Transverse colon (tissue), 4 donors: Measurements from ENCODE around the gene CWC25. TPM values are rescaled to one million over a fixed set of nuclear protein-coding genes. Genes with fewer than 3 reads are reported as not detected.
A peak's percentile ranks its signal among the peaks of the same experiment; 100 is the strongest.

Source experiments
- DNase-seq: peaks from one replicate; pipeline ENCODE4 v3.0.0-alpha.2; 2019
- H3K27ac ChIP-seq, 4 donors: fragments of 200-600 bp; sonication (generic); 2 replicates each; pipeline ENCODE4 v1.5.1; 2016 to 2018; ENCODE audit warnings: inconsistent platforms in 4 of 4
- H3K27me3 ChIP-seq: fragments of 200-600 bp; sonication (generic); 2 replicates; pipeline ENCODE4 v1.5.1; 2017; ENCODE audit warnings: inconsistent platforms
- H3K36me3 ChIP-seq, 4 donors: fragments of 200-600 bp; sonication (generic); 2 replicates each; pipeline ENCODE4 v1.5.1; 2017 to 2019; ENCODE audit warnings: inconsistent platforms in 4 of 4
- H3K4me1 ChIP-seq, 4 donors: fragments of 200-600 bp; sonication (generic); 2 replicates each; pipeline ENCODE4 v1.5.1; 2017 to 2020; ENCODE audit warnings: inconsistent platforms in 4 of 4
- H3K4me3 ChIP-seq, 4 donors: fragments of 200-600 bp; sonication (generic); 1 replicate in 1 of 4; 2 replicates in 3 of 4; pipeline versions ENCODE4 v1.5.1 to v1.6.1; 2017 to 2019; ENCODE audit warnings: inconsistent platforms in 4 of 4
- H3K9me3 ChIP-seq, 2 donors: fragments of 200-600 bp; sonication (generic); 2 replicates each; pipeline ENCODE4 v1.5.1; 2017 to 2019; ENCODE audit warnings: inconsistent platforms in 2 of 2
- CTCF ChIP-seq, 5 experiments: fragments of 200-600 bp in 3 of 5; fragments of 450-650 bp in 2 of 5; sonication (generic) in 3 of 5; IDR thresholded peaks; 1 replicate in 2 of 5; 2 replicates in 3 of 5; pipeline ENCODE4 v1.5.1; 2016 to 2017; ENCODE audit warnings: antibody characterized with exemption in 5 of 5, inconsistent platforms in 3 of 5, mild to moderate bottlenecking in 2 of 5, moderate library complexity in 1 of 5
- EP300 ChIP-seq: sonication (generic); formaldehyde crosslinking; IDR thresholded peaks from one replicate; pipeline ENCODE4 v1.6.1; 2017; ENCODE audit warnings: antibody characterized with exemption, low read depth
- POLR2A ChIP-seq: fragments of 450-650 bp; IDR thresholded peaks from one replicate; pipeline ENCODE4 v1.6.1; 2016; ENCODE audit warnings: antibody characterized with exemption, mild to moderate bottlenecking, moderate library complexity
- POLR2AphosphoS5 ChIP-seq, 3 donors: sonication (generic); formaldehyde crosslinking; IDR thresholded peaks; one replicate each; pipeline ENCODE4 v1.6.1; 2016; ENCODE audit warnings: antibody characterized with exemption in 3 of 3
- WGBS, 2 donors: methylation state at CpG; one replicate each; pipeline ENCODE4 v1.1.5; 2018; ENCODE audit warnings: low coverage in 1 of 2; 5-methylcytosine and 5-hydroxymethylcytosine counted together
- in situ Hi-C, 4 donors: fragments of 200-750 bp; cut with MboI; loops; one replicate each; pipeline versions ENCODE4 v1.15.0 to v1.15.1; 2017; ENCODE audit warnings: low sequenced_read_pairs in 3 of 4, low pct_ligation_motif_present in 1 of 4, low pct_unique_long_range_greater_than_20kb in 1 of 4
- intact Hi-C: fragments of 100-400 bp; cut with DNase I; formaldehyde crosslinking; loops from one replicate; pipeline ENCODE4 v1.15.1; 2023; ENCODE audit warnings: low total_unique reads
- total RNA-seq, 4 donors: library from RNA; depleted of rRNA; stranded (reverse); fragments of >200 nt; gene quantifications; one replicate each; pipeline ENCODE4 v1.1.0, GENCODE V29; 2016

Gene CWC25
- total RNA-seq, 4 donors from 2014 or later: 22.1 to 97.3 (median 37.5) TPM

- Histone ChIP-seq H3K27me3 (no peaks in the 10 kb centered on the region), H3K4me1 (no peaks in the 10 kb centered on the region), H3K36me3 (peaks cover 0 to 65% (median 22%) of the 10 kb centered on the region in 4 donors), H3K4me3 (no peak overlapping the region), H3K27ac (no peak overlapping the region), H3K9me3 (no peaks in the 10 kb centered on the region)
- 73 to 79% methylated on average over 8 of the region's 8 CpGs for WGBS, 2 donors
- intact Hi-C loops (no loop called here), in situ Hi-C loops (no loop called here)
- no peak for DNase-seq
- TF ChIP-seq EP300: no peak
- TF ChIP-seq POLR2AphosphoS5 (IDR thresholded peaks at IDR 0.05): no peak
- TF ChIP-seq POLR2A: no peak
- no peak for TF ChIP-seq CTCF (IDR thresholded peaks at IDR 0.05)
Measured at GRCh38 chr17:38815576-38816193, 9.4 kb downstream of the CWC25 start.

- in situ Hi-C loops: no loop called here
- TF ChIP-seq EP300: no peak
- no peak for TF ChIP-seq POLR2A
- no peak for TF ChIP-seq POLR2AphosphoS5 (IDR thresholded peaks at IDR 0.05)
- no peak for TF ChIP-seq CTCF (IDR thresholded peaks at IDR 0.05)
- 92 to 93% methylated on average over 5 to 7 of the region's 7 CpGs for WGBS, 2 donors
- Histone ChIP-seq H3K9me3 (no peaks in the 10 kb centered on the region), H3K36me3 (peaks cover 2 to 81% (median 42%) of the 10 kb centered on the region in 4 donors), H3K27me3 (no peaks in the 10 kb centered on the region), H3K4me1 (no peaks in the 10 kb centered on the region), H3K4me3 (no peak overlapping the region), H3K27ac (no peak overlapping the region)
- DNase-seq: no peak
- intact Hi-C loops: no loop called here
Measured at GRCh38 chr17:38809828-38810227, 15.3 kb downstream of the CWC25 start.

GRCh38 chr17:38800237-38800760 is 24.8 kb downstream of the CWC25 start:
- 18 to 56% methylated on average over 5 to 14 of the region's 14 CpGs for WGBS, 2 donors
- no peak for DNase-seq
- intact Hi-C loops: no loop called here

More at GRCh38 chr17:38800237-38800760, 24.8 kb downstream of the CWC25 start:
- peaks cover 19 to 35% (median 30%) of the 10 kb centered on the region in 4 donors for H3K4me1 ChIP-seq
- peaks cover 0 to 37% (median 18%) of the 10 kb centered on the region in 4 donors for H3K36me3 ChIP-seq
- no peaks in the 10 kb centered on the region for H3K27me3 ChIP-seq
- H3K4me3 ChIP-seq: peak overlapping the region; percentile 72 to 88 (median 83)
- in situ Hi-C loops: no loop called here
- peak overlapping the region; percentile 94 to 99 (median 97) for H3K27ac ChIP-seq
- H3K9me3 ChIP-seq: no peaks in the 10 kb centered on the region
- no peak for TF ChIP-seq CTCF (IDR thresholded peaks at IDR 0.05)
- no peak for TF ChIP-seq POLR2A
- no peak for TF ChIP-seq POLR2AphosphoS5 (IDR thresholded peaks at IDR 0.05)
- no peak for TF ChIP-seq EP300
